ENCODE measurements around the gene ADSS2.
"Not testable (repeated sequence)": the region's sequence is repeated elsewhere in the genome, so short reads cannot be mapped to it uniquely, and the experiment has no call there.

Gene ADSS2

GRCh38 chr1:244451539-244451950 is at the start of gene ADSS2:
Gene ADSS2, minus strand, starts transcription at chr1:244451909. Its CDS starts 92 bp downstream, at chr1:244451817.
- peak within 1 kb of the TSS; percentile 81 to 98 (median 94) for H3K27ac ChIP-seq
- H3K4me3 ChIP-seq, result peak within 1 kb of the TSS; percentile 61 to 92 (median 89)

DNA sequence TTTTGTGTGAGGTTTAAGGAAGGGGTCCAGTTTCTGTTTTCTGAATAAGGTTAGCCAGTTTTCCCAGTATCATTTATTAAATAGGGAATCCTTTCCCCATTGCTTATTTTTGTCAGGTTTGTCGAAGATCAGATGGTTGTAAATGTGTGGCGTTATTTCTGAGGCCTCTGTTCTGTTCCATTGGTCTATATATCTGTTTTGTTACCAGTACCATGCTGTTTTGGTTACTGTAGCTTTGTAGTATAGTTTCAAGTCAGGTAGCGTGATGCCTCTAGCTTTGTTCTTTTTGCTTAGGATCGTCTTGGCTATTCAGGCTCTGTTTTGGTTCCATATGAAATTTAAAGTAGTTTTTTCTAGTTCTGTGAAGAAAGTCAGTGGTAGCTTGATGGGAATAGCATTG is 48.8 kb upstream of the ADSS2 start:
- not testable (repeated sequence) for H3K4me3 ChIP-seq, H3K27ac ChIP-seq

DNA sequence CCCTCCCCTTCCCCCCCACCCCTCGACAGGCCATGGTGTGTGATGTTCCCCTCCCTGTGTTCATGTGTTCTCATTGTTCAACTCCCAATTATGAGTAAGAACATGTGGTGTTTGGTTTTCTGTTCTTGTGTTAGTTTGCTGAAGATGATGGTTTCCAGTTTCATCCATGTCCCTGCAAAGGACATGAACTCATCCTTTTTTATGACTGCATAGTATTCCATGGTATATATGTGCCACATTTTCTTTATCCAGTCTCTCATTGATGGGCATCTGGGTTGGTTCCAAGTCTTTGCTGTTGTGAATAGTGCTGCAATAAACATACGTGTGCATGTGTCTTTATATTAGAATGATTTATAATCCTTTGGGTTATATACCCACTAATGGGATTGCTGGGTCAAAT is 47.8 kb upstream of the ADSS2 start:
- not testable (repeated sequence) for H3K27ac ChIP-seq, H3K4me3 ChIP-seq

DNA sequence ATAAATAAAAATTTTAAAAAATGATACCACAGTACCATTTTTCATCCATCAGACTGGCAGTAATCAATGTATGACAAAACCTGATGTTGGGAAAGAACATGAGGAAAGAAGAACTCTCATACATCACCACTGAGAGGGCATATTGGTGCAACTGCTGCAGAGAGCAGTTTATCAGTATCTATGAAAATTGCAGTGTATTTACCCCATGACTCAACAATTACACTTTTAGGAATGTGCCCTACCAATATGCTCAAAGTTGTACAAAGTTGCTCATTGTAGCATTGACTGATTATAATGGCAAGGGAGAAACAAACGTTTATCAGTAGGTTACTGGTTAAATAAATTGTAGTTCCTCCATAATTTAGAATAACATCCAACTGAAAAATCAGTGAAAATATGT is 46.1 kb upstream of the ADSS2 start:
- H3K27ac ChIP-seq, result no peak overlapping the region
- H3K4me3 ChIP-seq, result no peak overlapping the region

- Histone ChIP-seq H3K27ac (no peak overlapping the region), H3K4me3 (no peak overlapping the region)
Observed at GRCh38 chr1:244496186-244496585, 44.5 kb upstream of the ADSS2 start.

- no peak overlapping the region for H3K27ac ChIP-seq
- no peak overlapping the region for H3K4me3 ChIP-seq
Observed at GRCh38 chr1:244494653-244495052, 42.9 kb upstream of the ADSS2 start.

DNA sequence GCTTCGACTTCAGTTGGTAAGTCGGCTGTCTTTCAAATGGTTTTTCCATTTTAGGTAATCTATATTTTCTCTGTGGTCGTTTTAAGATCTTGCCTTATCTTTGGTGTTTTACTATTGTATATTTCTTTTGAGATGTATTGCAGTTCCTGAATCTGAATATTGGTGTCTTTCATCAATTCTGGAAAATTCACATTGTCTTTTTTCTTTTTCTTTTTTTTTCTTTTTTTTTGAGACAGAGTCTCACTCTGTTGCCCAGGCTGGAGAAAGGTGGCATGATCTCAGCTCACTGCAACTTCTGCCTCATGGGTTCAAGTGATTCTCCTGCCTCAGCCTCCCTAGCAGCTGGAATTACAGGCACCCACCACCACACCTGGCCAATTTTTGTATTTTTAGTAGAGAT is 33.3 kb upstream of the ADSS2 start:
- H3K4me3 ChIP-seq, H3K27ac ChIP-seq: not testable (repeated sequence)

DNA sequence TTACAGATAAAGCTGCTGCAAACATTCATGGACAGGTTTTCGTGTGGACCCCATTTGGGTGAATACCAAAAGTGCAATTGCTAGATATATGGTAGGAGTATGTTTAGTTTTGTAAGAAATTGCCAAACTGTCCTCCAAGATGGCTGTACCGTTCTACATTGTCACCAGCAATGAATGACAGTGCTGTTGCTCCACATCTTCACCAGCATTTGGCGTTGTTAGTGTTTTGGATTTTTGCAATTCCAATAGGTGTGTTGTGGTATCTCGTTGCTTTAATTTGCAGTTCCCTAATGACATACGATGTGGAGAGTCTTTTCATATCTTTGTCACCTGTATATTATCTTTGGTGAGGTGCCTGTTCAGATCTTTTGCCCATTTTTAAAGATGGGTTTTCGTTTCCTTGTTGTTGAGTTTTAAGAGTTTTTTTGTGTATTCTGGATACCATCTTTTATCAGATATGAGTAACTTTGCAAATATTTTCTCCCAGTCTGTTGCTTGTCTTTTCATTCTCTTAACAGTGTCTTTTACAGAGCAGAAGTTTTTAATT is 21.4 kb upstream of the ADSS2 start:
- H3K27ac ChIP-seq, result no peak overlapping the region
- H3K4me3 ChIP-seq, result no peak overlapping the region

DNA sequence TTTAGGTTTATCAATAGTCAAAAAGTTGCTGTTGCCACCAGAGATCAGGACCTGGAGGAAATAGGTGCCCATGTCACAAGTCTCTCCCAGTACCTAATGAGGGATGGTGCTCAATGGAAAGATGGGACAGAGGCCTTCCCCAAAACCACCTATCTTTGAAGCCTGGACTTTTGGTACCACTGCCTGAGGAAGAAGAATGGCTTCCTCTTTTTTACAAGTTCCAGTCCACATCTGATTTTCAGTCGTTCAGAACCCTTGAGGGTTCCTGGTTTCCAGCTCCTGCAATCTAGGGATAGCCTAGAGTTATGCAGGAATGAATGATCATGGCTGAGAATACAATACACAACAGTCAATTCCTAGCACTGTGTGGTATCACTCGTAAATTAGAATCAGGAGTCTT is 15.0 kb upstream of the ADSS2 start:
- no peak overlapping the region for H3K27ac ChIP-seq
- no peak overlapping the region for H3K4me3 ChIP-seq

DNA sequence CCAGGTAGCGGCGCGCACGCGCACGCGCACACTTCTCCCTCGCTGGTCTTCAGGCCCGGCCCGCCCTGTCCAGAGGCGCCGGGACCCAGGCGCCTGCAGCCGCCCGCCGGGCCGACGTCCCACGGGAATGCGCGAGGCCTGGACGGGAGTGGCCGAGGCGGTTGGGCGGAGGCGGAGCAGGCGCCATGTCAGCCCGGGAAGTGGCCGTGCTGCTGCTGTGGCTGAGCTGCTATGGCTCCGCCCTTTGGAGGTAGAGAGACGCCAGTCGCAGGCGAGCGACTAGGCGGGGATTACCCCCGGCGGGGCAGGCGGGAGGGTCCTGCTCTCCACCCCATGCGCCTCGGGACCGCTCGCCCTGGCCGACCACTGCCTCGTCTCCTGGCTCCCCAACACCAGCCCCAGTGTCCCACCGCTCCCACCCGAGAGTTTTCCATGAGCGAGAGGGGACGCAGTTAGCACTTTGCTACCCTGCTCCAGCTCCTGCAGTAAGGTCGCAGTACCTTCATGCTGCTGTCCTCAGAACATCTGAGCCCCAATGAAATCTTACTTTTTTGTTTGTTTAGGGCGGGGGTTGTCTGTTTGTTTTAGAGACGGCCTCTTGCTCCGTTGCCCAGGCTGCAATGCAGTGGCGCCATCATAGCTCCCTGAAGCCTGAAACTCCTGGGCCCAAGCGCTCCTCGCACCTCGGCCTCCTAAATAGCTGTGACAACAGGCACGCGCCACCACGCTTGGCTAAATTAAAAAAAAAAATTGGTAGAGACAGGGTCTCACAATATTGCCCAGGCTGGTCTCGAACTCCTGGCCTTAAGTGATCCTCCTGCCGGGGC is 9.7 kb upstream of the ADSS2 start, which contains the start of gene CATSPERE:
Gene CATSPERE, plus strand, starts transcription at position 29 of the 827 bp plus-strand sequence. Its CDS starts 157 bp downstream, at position 186.
- Histone ChIP-seq H3K4me3 (peak within 1 kb of the TSS; percentile 34 to 76 (median 56)), H3K27ac (peak within 1 kb of the TSS; percentile 10 to 95 (median 89))

DNA sequence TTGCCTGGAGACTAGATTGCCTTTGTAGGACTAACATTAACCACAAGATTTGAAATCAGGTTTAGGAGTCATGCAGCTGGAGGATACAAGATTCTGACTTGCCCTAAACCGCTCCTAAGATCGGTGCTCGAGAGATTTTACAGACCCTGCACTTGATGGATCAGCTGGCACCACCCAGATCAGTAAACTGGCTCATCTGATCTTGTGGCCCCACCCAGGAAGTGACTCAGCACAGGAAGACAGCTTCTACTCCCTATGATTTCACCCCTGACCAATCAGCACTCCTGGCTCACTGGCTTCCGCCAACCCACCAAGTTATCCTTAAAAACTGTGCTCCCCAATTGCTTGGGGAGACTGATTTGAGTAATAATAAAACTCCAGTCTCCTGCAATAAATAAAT is 8.5 kb upstream of the ADSS2 start:
- H3K4me3 ChIP-seq, result peak overlapping the region in 1 of 7 experiments; percentile 62
- peak overlapping the region in 6 of 21 experiments; percentile 76 to 94 (median 90) for H3K27ac ChIP-seq

DNA sequence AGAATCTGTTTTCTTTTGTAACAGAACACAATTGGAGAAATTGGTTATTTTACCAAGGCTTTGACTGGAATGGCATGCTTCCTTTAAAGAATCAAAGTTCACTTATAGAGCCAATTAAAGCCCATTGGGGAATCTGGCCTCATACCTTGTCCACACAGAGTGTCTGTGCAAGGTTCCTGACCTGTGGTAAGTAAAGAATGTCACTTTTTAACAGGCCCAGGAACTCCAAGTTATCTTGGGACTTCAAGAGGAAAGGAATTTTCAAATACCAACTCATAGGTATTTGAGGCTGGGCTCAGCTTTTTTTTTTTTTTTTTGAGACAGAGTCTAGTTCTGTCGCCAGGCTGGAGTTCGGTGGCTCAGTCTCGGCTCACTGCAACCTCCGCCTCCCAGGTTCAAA is 7.1 kb upstream of the ADSS2 start:
- H3K27ac ChIP-seq, result no peak overlapping the region
- no peak overlapping the region for H3K4me3 ChIP-seq

DNA sequence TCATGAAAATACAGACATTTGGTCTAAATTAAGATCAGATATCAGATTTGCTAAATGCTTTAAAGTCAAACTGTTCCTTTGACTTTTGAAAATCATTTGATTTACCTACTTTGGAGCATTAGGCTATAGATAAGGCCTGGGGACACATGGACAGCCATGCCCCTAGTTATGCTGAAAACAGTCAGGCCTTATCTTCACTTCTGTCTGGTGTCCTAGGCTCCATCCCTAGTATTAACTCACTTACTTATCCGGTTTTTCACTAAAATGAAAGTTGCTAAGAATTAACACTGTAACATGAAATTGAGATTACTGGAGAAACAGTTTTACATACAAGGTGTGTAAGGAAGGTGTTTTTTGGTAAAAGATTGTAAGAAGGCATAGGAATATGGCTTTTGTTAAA is 4.9 kb upstream of the ADSS2 start:
- H3K4me3 ChIP-seq, result no peak overlapping the region
- H3K27ac ChIP-seq, result no peak overlapping the region

GRCh38 chr1:244454412-244454811 is 2.7 kb upstream of the ADSS2 start:
- Histone ChIP-seq H3K4me3 (no peak overlapping the region), H3K27ac (peak overlapping the region in 1 of 21 experiments; percentile 25)

DNA sequence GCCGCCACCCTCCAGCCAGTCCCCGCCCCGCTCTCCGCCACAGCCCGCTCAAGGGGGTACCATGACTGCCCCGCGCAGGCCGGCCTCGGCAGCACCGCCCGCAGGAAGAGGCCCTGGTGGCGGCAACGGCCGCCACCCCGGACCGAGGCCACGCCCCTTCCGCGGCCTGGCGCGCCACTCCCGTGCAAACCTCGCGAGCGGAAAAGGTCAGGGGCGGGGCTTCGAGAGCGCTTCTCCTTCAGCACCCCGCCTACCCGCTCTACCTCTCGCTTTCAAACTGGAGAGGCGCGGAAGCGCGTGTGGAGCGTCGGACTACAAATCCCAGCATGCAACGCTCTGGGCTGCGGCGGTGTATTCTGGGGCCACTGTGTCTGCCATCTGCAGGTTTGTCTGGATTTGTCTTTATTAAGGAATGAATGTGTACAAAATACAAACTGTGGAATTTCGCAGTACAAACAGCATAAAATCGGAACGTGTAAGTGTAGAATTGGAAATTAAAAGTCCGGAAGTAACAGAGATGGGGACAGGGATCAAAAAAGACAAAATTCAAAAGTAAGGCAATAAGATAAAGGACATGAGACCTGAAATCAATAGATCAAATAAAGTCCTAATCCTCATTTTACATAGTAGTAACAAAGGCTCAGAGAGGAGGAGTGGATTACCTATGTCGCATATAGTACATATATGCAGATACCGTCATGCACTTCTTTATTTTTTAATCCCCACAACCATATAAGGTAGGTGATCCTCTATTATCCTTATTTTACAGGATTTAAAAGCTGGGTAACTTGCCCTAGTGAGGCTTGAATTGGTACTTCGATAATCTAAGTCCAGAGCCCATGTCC is 464 bp upstream of the ADSS2 start:
- Histone ChIP-seq H3K4me3 (peak overlapping the region; percentile 61 to 92 (median 89)), H3K27ac (peak overlapping the region; percentile 81 to 98 (median 94))

- H3K4me3 ChIP-seq, result peak overlapping the region; percentile 61 to 92 (median 89)
- peak overlapping the region; percentile 81 to 98 (median 94) for H3K27ac ChIP-seq
Observed at GRCh38 chr1:244450597-244451538, 841 bp downstream of the ADSS2 start.

GRCh38 chr1:244449936-244450508 is 1.7 kb downstream of the ADSS2 start:
- H3K27ac ChIP-seq, result peak overlapping the region in 14 of 21 experiments; percentile 45 to 98 (median 96)

DNA sequence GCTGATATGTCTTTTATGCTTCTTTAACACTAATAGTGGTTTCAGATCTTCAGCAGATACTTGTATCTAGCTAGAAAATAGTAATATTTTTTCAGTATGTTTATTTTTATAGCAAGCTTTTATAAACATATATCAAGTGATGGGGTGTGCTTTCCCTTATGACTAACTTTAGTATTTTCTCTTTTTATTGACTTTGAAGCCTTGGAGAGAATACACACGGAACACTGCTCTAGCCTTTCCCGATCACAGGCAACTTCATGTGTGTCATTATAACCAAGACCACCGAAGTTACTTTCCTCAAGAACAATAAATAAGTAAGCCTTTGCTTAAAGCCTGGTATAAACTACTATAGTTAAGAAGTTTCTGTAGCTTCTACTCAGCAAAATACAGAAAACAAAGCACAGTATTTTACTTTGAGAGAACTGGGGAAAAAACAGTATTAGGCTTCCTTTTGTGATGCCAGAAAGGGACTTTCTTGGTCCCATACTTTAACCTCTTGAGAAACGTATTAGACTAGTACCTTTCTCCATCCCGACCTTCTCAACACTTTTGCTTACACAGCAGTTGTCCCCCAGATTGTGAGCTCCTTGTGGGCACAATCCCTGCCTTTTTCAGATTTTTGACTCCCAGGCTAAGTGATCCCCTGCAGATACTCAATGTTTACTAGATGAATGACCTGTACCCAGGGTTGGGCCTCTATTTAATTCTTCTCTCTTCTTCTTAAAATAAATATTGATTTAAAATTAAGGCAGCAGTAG is 3.3 kb downstream of the ADSS2 start:
- Histone ChIP-seq H3K27ac (no peak overlapping the region), H3K4me3 (no peak overlapping the region)

More at GRCh38 chr1:244449936-244450508, 1.7 kb downstream of the ADSS2 start:
- H3K4me3 ChIP-seq, result peak overlapping the region in 6 of 7 experiments; percentile 61 to 92 (median 89)

Data from skin epidermis (tissue), 12 donors.